Pancreas (tissue), 10 donors: Measurements from ENCODE around the gene PACS2. TPM values are rescaled to one million over a fixed set of nuclear protein-coding genes. Genes with fewer than 3 reads are reported as not detected.

ENCODE experiments used
- ATAC-seq, 4 donors: fragments of 200-7000 bp; cut with Tn5 transposase; one replicate each; pipeline versions ENCODE4 v1.8.0 to v1.9.1; 2020; ENCODE audit warnings: mild to moderate bottlenecking in 4 of 4, moderate library complexity in 4 of 4
- DNase-seq, 6 donors: peaks; one replicate each; pipeline ENCODE4 v3.0.0-alpha.2; 2020
- FAIRE-seq: peaks from 2 replicates; lab custom pipeline; 2012; peaks lifted over from hg19 to GRCh38; lab: Jason Lieb, UNC
- H3K27ac ChIP-seq, 4 donors: fragments of 200-600 bp; sonication (generic); 1 replicate in 3 of 4; 2 replicates in 1 of 4; pipeline versions ENCODE4 v1.5.0 to v1.8.0; 2020
- H3K27me3 ChIP-seq, 4 donors: fragments of 200-600 bp; one replicate each; pipeline ENCODE4 v1.8.0; 2021
- H3K36me3 ChIP-seq, 3 donors: fragments of 200-600 bp; sonication (generic) in 1 of 3; one replicate each; pipeline versions ENCODE4 v1.5.0 to v1.8.0; 2020 to 2021
- H3K4me1 ChIP-seq, 3 donors: fragments of 200-600 bp; one replicate each; pipeline ENCODE4 v1.8.0; 2021
- H3K4me3 ChIP-seq, 4 donors: fragments of 200-600 bp; sonication (generic) in 2 of 4; one replicate each; pipeline versions ENCODE4 v1.5.0 to v1.8.0; 2020 to 2021
- H3K9me3 ChIP-seq, 4 donors: fragments of 200-600 bp; one replicate each; pipeline ENCODE4 v1.8.0; 2021
- WGBS, 2 donors: extraction: QIAGEN DNeasy Blood & Tissue Kit; methylation state at CpG; one replicate each; pipeline ENCODE4 v1.1.7; 2013; 5-methylcytosine and 5-hydroxymethylcytosine counted together
- intact Hi-C, 3 donors: fragments of 100-400 bp; cut with DNase I; formaldehyde crosslinking; loops; one replicate each; pipeline versions ENCODE4 v1.11.1 to v1.14.2; 2022
- polyA plus RNA-seq, 2 donors: library from polyadenylated mRNA; stranded (reverse); fragments of 200-250 nt; gene quantifications; one replicate each; pipeline ENCODE4 v1.2.3, GENCODE V29; 2013
- total RNA-seq, 6 donors: library from RNA; stranded (reverse); fragmentation: NEBNext Ultra II Directional in 4 of 6; extraction: Animal tissue kit (Norgen Biotek cat#: 25700) in 4 of 6; gene quantifications; one replicate each; pipeline versions ENCODE4 v1.2.1 to v1.2.4, GENCODE V29; 2021 to 2023
- TF ChIP-seq, protein P1 (sequence below), 4 donors: fragments of 200-600 bp; sonication (generic) in 3 of 4; IDR thresholded peaks; one replicate each; pipeline versions ENCODE4 v1.5.0 to v1.8.0; 2021; ENCODE audit warnings: antibody characterized with exemption in 4 of 4
- donor health status: healthy with polysubstance abuse.
- donor health status: DM: no; HTN: no; CAD: no; lungs with moderate emphysema.
- donor health status: DM: no; HTN: no; CAD: no.
- donor health status: control.
- donor health status: control.
- donor health status: Bipolar disorder and iron deficiency.
- donor health status: DM: yes; HTN: yes; CAD: no.
- donor health status: DM: no; HTN: no; CAD: no.
- donor health status: DM: no; HTN: no; CAD: no.
- donor health status: DM: yes; HTN: yes; CAD: no.

Gene PACS2
- total and polyA plus RNA-seq, 8 donors, result 36.9 to 128 (median 49.3) TPM

DNA sequence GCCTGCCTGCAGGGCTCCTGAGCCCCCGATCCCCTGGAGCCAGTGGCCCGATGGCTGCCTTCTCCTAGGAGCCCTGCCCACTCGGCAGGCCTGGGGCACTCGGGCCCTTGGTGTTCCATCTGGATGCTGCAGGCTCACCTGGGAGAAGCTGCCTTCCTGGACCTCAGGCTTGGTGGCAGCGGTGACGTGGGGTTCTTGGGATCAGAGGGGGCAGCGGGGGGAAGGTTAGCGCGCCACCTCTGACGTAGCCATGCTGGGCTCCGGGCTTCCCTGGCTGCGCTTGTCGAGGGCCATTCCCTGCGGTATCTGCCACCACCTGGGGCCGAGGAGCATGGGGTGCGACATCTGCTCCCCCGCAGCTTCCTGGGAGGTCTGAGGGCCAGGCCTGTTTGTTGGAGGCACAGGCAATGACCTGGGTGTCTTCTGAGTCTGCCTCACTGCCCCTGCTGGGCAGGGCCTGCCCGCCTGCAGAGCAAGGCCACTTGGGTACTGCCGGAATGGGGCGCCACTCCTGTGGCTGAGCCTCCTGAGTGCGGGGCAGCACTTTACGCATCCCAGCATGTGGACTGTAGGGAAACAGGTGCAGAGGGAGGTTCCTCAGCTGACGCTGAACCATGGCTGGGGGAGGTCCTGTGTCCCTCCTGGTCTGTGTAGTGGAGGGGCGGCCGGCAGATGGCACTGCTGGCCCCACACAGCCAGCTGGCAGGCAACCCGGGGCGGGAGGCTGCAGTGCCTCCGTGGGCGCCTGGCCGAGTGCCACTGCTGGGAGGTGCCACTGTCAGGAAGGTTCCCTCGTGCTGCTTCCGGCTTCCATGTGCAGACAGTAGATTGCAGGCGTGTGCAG lies 125.4 kb downstream of the PACS2 start:
- FAIRE-seq (no peak), DNase-seq (peak in 1 of 6 donors; percentile 70), ATAC-seq (peak in 1 of 4 donors; percentile 16)
- H3K27ac ChIP-seq, result no peak overlapping the region
- TF ChIP-seq, protein P1, sequence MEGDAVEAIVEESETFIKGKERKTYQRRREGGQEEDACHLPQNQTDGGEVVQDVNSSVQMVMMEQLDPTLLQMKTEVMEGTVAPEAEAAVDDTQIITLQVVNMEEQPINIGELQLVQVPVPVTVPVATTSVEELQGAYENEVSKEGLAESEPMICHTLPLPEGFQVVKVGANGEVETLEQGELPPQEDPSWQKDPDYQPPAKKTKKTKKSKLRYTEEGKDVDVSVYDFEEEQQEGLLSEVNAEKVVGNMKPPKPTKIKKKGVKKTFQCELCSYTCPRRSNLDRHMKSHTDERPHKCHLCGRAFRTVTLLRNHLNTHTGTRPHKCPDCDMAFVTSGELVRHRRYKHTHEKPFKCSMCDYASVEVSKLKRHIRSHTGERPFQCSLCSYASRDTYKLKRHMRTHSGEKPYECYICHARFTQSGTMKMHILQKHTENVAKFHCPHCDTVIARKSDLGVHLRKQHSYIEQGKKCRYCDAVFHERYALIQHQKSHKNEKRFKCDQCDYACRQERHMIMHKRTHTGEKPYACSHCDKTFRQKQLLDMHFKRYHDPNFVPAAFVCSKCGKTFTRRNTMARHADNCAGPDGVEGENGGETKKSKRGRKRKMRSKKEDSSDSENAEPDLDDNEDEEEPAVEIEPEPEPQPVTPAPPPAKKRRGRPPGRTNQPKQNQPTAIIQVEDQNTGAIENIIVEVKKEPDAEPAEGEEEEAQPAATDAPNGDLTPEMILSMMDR (IDR thresholded peaks at IDR 0.05), result no peak
- no peaks in the 10 kb centered on the region for H3K27me3 ChIP-seq
- no peak overlapping the region for H3K4me3 ChIP-seq
- 92% methylated on average over 33 of the region's 33 CpGs for WGBS, 2 donors
- H3K9me3 ChIP-seq, result no peaks in the 10 kb centered on the region
- H3K36me3 ChIP-seq, result peaks cover 0 to 5% (median 0%) of the 10 kb centered on the region in 3 donors
- no peaks in the 10 kb centered on the region for H3K4me1 ChIP-seq
- intact Hi-C loops, result no loop called here

DNA sequence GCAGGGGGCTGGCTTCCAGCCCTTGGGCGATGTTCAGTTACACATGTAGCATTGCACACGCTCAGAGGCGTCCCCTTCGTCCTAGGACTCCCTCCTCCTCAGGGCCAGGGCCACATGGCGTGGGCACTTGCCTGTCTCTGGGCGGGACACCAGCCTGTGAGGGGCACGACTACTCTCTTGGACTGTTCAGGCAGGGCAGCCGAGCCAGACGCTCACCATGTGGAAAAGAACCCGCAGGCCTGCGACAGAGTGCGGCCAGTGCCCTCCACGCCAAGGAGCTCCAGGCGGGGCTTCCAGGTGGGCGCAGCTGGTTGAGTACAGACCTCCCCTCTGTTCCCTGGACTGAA lies 126.0 kb downstream of the PACS2 start:
- FAIRE-seq (no peak), DNase-seq (peak in 1 of 6 donors; percentile 74), ATAC-seq (no peak)
- no peaks in the 10 kb centered on the region for H3K4me1 ChIP-seq
- no peaks in the 10 kb centered on the region for H3K9me3 ChIP-seq
- intact Hi-C loops, result no loop called here
- no peak overlapping the region for H3K27ac ChIP-seq
- TF ChIP-seq, protein P1 (IDR thresholded peaks at IDR 0.05), result no peak
- no peaks in the 10 kb centered on the region for H3K27me3 ChIP-seq
- H3K4me3 ChIP-seq, result no peak overlapping the region
- H3K36me3 ChIP-seq, result peaks cover 0 to 5% (median 0%) of the 10 kb centered on the region in 3 donors
- WGBS, 2 donors, result 93 to 95% methylated on average over 15 of the region's 15 CpGs

DNA sequence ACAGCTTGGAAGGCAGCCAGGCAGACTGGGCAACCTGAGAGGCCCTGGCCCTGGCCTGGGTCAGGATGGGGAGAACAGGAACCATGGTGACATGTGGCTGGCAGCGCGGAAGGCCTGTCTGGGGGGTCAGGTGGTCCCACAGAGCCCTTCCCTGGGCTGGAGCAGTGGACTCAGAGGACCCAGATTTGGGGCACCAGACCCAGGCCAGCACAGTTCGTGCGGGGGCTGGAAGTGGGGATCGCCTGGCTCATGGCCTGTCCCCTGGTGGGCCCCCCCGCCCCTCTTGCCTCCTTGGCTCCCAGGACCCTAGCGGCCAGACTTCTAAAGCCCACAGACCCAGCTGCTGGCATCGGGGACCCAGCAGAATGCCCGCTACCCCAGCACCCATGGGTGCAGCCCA lies 126.4 kb downstream of the PACS2 start:
- Histone ChIP-seq H3K27ac (no peak overlapping the region), H3K9me3 (no peaks in the 10 kb centered on the region), H3K36me3 (peaks cover 0 to 5% (median 0%) of the 10 kb centered on the region in 3 donors), H3K4me1 (no peaks in the 10 kb centered on the region), H3K4me3 (no peak overlapping the region), H3K27me3 (no peaks in the 10 kb centered on the region)
- DNase-seq (no peak), FAIRE-seq (no peak), ATAC-seq (no peak)
- TF ChIP-seq, protein P1 (IDR thresholded peaks at IDR 0.05), result no peak
- 96 to 98% methylated on average over 7 to 9 of the region's 9 CpGs for WGBS, 2 donors
- intact Hi-C loops, result no loop called here

DNA sequence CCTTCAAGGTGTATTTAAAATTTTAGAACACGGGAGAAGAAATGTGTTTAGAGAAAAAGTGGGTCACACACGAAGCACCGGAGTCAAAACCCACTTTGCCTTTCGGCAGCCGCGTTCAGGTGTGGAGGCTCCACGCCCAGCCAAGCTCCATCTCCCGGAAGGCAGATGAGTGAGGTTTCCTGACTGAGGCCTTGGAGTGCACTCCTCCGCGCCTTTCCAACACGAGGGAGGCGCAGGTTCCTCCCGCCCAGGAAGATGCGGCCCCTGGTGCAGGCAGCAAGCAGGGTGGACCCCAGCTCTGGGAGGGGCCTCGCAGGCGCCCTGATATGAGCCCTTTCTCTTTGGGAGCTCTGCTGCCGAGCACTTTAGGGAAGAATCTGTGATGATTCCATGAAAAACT lies 127.6 kb downstream of the PACS2 start:
- Histone ChIP-seq H3K4me1 (no peaks in the 10 kb centered on the region), H3K4me3 (no peak overlapping the region), H3K9me3 (no peaks in the 10 kb centered on the region), H3K27ac (no peak overlapping the region), H3K27me3 (no peaks in the 10 kb centered on the region), H3K36me3 (peaks cover 0 to 5% (median 0%) of the 10 kb centered on the region in 3 donors)
- TF ChIP-seq, protein P1 (IDR thresholded peaks at IDR 0.05), result no peak
- intact Hi-C loops, result no loop called here
- 78 to 85% methylated on average over 17 of the region's 17 CpGs for WGBS, 2 donors
- no peak for DNase-seq
- FAIRE-seq, result no peak
- no peak for ATAC-seq

DNA sequence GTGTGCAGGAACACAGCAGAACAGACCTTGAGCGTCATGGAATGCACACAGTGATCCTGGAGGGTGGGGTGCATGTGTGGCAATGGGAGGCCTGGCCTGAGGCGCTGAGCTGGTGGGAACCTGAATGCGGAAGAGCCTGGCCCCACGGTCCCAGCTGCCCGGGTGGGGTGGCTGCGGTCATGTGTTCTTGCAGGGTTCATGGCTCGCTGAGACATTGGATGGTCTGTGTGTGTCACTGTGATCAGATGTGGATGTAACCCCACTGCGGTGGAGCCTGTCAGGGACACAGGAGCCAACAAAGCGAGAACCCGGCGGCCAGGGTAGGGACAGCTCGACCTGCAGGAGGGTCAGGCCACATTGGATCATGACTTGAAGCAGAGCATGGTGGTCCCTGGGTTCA lies 128.3 kb downstream of the PACS2 start:
- H3K4me3 ChIP-seq, result no peak overlapping the region
- H3K27ac ChIP-seq, result no peak overlapping the region
- no peak for FAIRE-seq
- DNase-seq, result no peak
- WGBS, 2 donors, result 82 to 85% methylated on average over 12 of the region's 12 CpGs
- H3K27me3 ChIP-seq, result no peaks in the 10 kb centered on the region
- intact Hi-C loops, result no loop called here
- H3K9me3 ChIP-seq, result no peaks in the 10 kb centered on the region
- TF ChIP-seq, protein P1 (IDR thresholded peaks at IDR 0.05), result no peak
- no peaks in the 10 kb centered on the region for H3K4me1 ChIP-seq
- H3K36me3 ChIP-seq, result peaks cover 0 to 5% (median 0%) of the 10 kb centered on the region in 3 donors
- no peak for ATAC-seq
